Mesodermal cell (in vitro differentiated cells): ENCODE data around the gene BHLHE40.

Source experiments
- H3K27ac ChIP-seq: 2 replicates; pipeline ENCODE4 v1.7.0; 2013; ENCODE audit warnings: mild to moderate bottlenecking, low read depth, low read length, moderate library complexity; ENCODE audit not compliant: severe bottlenecking
- H3K36me3 ChIP-seq: 2 replicates; pipeline ENCODE4 v1.7.1; 2013; ENCODE audit warnings: mild to moderate bottlenecking, low read length, moderate library complexity; ENCODE audit not compliant: control insufficient read depth, insufficient read depth
- H3K4me1 ChIP-seq: one replicate; pipeline ENCODE4 v1.7.1; 2013; ENCODE audit warnings: mild to moderate bottlenecking, low read length; ENCODE audit not compliant: insufficient read depth, control insufficient read depth, poor library complexity, severe bottlenecking
- H3K4me3 ChIP-seq: 2 replicates; pipeline ENCODE4 v1.7.0; 2013; ENCODE audit warnings: low read length, control low read depth, mild to moderate bottlenecking; ENCODE audit not compliant: insufficient read depth, poor library complexity, severe bottlenecking; ENCODE audit errors: extremely low read depth
- H3K9me3 ChIP-seq: 2 replicates; pipeline ENCODE4 v1.7.1; 2013; ENCODE audit warnings: mild to moderate bottlenecking, low read length, moderate library complexity; ENCODE audit not compliant: control insufficient read depth
- WGBS, 2 experiments: methylation state at CpG; one replicate each; pipeline ENCODE4 v1.1.5; 2013; ENCODE audit warnings: missing lambda C conversion rate in 2 of 2; ENCODE audit not compliant: insufficient coverage in 2 of 2; 5-methylcytosine and 5-hydroxymethylcytosine counted together

The BHLHE40 gene

GRCh38 chr3:4947028-4947427 is 32.2 kb upstream of the BHLHE40 start:
- whole genome bisulfite sequencing, 2 experiments: 92 to 100% methylated on average over 2 to 3 of the region's 5 CpGs
- H3K9me3 ChIP-seq: no peaks in the 10 kb centered on the region
- no peak overlapping the region for H3K27ac ChIP-seq
- H3K4me3 ChIP-seq: no peak overlapping the region
- no peaks in the 10 kb centered on the region for H3K36me3 ChIP-seq
- H3K4me1 ChIP-seq: no peaks in the 10 kb centered on the region

GRCh38 chr3:4948395-4948794 is 30.8 kb upstream of the BHLHE40 start:
- no peaks in the 10 kb centered on the region for H3K9me3 ChIP-seq

GRCh38 chr3:4949004-4949403 is 30.2 kb upstream of the BHLHE40 start:
- Histone ChIP-seq H3K9me3 (no peaks in the 10 kb centered on the region), H3K4me1 (peaks cover 2% of the 10 kb centered on the region), H3K36me3 (no peaks in the 10 kb centered on the region), H3K27ac (no peak overlapping the region), H3K4me3 (no peak overlapping the region)
- WGBS, 2 experiments: 100% methylated on average over 1 to 2 of the region's 2 CpGs

More at GRCh38 chr3:4948395-4948794, 30.8 kb upstream of the BHLHE40 start:
- Histone ChIP-seq H3K4me1 (peaks cover 2% of the 10 kb centered on the region), H3K4me3 (no peak overlapping the region), H3K27ac (no peak overlapping the region), H3K36me3 (no peaks in the 10 kb centered on the region)
- WGBS, 2 experiments: no CpG with 5 or more reads among the region's 4 CpGs

- H3K27ac ChIP-seq: no peak overlapping the region
- no peak overlapping the region for H3K4me3 ChIP-seq
- H3K36me3 ChIP-seq: no peaks in the 10 kb centered on the region
- H3K4me1 ChIP-seq: peaks cover 2% of the 10 kb centered on the region
- no peaks in the 10 kb centered on the region for H3K9me3 ChIP-seq
- 88 to 100% methylated on average over 1 of the region's 2 CpGs for WGBS, 2 experiments
These were observed 29.6 kb upstream of the BHLHE40 start for GRCh38 chr3:4949659-4950058.

- Histone ChIP-seq H3K4me3 (no peak overlapping the region), H3K4me1 (peaks cover 2% of the 10 kb centered on the region), H3K27ac (no peak overlapping the region), H3K36me3 (no peaks in the 10 kb centered on the region), H3K9me3 (no peaks in the 10 kb centered on the region)
- 100% methylated on average over 2 to 3 of the region's 4 CpGs for WGBS, 2 experiments
These were observed 28.9 kb upstream of the BHLHE40 start for GRCh38 chr3:4950351-4950784.

- Histone ChIP-seq H3K4me1 (peaks cover 2% of the 10 kb centered on the region), H3K36me3 (no peaks in the 10 kb centered on the region), H3K4me3 (no peak overlapping the region), H3K27ac (no peak overlapping the region), H3K9me3 (no peaks in the 10 kb centered on the region)
- 87 to 94% methylated on average over 3 of the region's 8 CpGs for whole genome bisulfite sequencing, 2 experiments
These were observed 28.3 kb upstream of the BHLHE40 start for GRCh38 chr3:4950948-4951347.

GRCh38 chr3:4953119-4953518 is 26.1 kb upstream of the BHLHE40 start:
- H3K4me1 ChIP-seq: peaks cover 2% of the 10 kb centered on the region

GRCh38 chr3:4954256-4955000 is 24.8 kb upstream of the BHLHE40 start:
- H3K4me3 ChIP-seq: no peak overlapping the region
- H3K36me3 ChIP-seq: no peaks in the 10 kb centered on the region
- 80 to 100% methylated on average over 2 of the region's 6 CpGs for WGBS, 2 experiments
- peaks cover 7% of the 10 kb centered on the region for H3K9me3 ChIP-seq
- H3K4me1 ChIP-seq: peaks cover 2% of the 10 kb centered on the region
- H3K27ac ChIP-seq: no peak overlapping the region

More at GRCh38 chr3:4953119-4953518, 26.1 kb upstream of the BHLHE40 start:
- WGBS, 2 experiments: 80% methylated on average over 2 of the region's 2 CpGs; no CpG with 5 or more reads in 1 of the 2 experiments
- Histone ChIP-seq H3K9me3 (no peaks in the 10 kb centered on the region), H3K27ac (no peak overlapping the region), H3K4me3 (no peak overlapping the region), H3K36me3 (no peaks in the 10 kb centered on the region)

GRCh38 chr3:4956099-4956498 is 23.1 kb upstream of the BHLHE40 start:
- no peaks in the 10 kb centered on the region for H3K36me3 ChIP-seq
- peaks cover 2% of the 10 kb centered on the region for H3K4me1 ChIP-seq
- peaks cover 8% of the 10 kb centered on the region for H3K9me3 ChIP-seq
- no peak overlapping the region for H3K4me3 ChIP-seq
- 100% methylated on average over 1 of the region's 2 CpGs; no CpG with 5 or more reads in 1 of the 2 experiments for WGBS, 2 experiments
- H3K27ac ChIP-seq: no peak overlapping the region

GRCh38 chr3:4956738-4957137 is 22.5 kb upstream of the BHLHE40 start:
- Histone ChIP-seq H3K4me1 (peaks cover 2% of the 10 kb centered on the region), H3K27ac (no peak overlapping the region), H3K36me3 (no peaks in the 10 kb centered on the region), H3K9me3 (peaks cover 8% of the 10 kb centered on the region), H3K4me3 (no peak overlapping the region)
- 83 to 86% methylated on average over 2 of the region's 2 CpGs for WGBS, 2 experiments

GRCh38 chr3:4957978-4958377 is 21.3 kb upstream of the BHLHE40 start:
- H3K4me1 ChIP-seq: peaks cover 2% of the 10 kb centered on the region
- 54 to 83% methylated on average over 1 to 3 of the region's 3 CpGs for WGBS, 2 experiments
- peaks cover 8% of the 10 kb centered on the region for H3K9me3 ChIP-seq
- no peak overlapping the region for H3K27ac ChIP-seq
- no peak overlapping the region for H3K4me3 ChIP-seq
- no peaks in the 10 kb centered on the region for H3K36me3 ChIP-seq
